Myocyte (in vitro differentiated cells): ENCODE results near the gene PROCA1. TPM values are rescaled to one million over a fixed set of nuclear protein-coding genes. Genes with fewer than 3 reads are reported as not detected.

Source experiments
- DNase-seq: peaks from one replicate; pipeline ENCODE4 v3.0.0-alpha.2; 2012; ENCODE audit warnings: low read depth
- polyA plus RNA-seq: library from polyadenylated mRNA; unstranded; fragments of >200 nt; gene quantifications from one replicate; pipeline ENCODE4 v1.2.1, GENCODE V29; 2012; ENCODE audit warnings: missing spikeins
- total RNA-seq: library from RNA; depleted of rRNA; stranded (reverse); fragments of >200 nt; gene quantifications from 2 replicates; pipeline ENCODE4 v1.2.3, GENCODE V29; 2014

Gene PROCA1
- 1.0 and 1.6 TPM in 2 replicates for total RNA-seq
- 1.6 TPM for polyA plus RNA-seq

DNA sequence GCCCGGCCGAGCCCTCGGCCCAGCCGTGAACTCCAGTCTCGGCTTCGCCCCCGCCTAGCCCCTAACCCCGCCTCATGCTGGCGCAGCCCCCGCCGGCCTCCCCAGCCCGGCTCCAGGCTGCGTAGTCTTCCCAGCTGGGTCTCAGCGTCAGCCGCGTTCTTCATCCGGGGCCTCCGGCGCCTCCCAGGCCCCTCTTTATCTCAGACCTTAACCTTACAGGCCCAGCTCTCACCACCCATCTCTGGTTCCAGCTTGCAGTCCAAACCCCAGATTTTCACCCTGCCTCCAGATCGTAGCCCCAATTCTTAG lies at the start of gene PROCA1:
PROCA1 (minus strand) TSS at position 166 of the 309 bp plus-strand sequence. CDS start 228 bp downstream, outside the sequence.
- DNase-seq: no peak

DNA sequence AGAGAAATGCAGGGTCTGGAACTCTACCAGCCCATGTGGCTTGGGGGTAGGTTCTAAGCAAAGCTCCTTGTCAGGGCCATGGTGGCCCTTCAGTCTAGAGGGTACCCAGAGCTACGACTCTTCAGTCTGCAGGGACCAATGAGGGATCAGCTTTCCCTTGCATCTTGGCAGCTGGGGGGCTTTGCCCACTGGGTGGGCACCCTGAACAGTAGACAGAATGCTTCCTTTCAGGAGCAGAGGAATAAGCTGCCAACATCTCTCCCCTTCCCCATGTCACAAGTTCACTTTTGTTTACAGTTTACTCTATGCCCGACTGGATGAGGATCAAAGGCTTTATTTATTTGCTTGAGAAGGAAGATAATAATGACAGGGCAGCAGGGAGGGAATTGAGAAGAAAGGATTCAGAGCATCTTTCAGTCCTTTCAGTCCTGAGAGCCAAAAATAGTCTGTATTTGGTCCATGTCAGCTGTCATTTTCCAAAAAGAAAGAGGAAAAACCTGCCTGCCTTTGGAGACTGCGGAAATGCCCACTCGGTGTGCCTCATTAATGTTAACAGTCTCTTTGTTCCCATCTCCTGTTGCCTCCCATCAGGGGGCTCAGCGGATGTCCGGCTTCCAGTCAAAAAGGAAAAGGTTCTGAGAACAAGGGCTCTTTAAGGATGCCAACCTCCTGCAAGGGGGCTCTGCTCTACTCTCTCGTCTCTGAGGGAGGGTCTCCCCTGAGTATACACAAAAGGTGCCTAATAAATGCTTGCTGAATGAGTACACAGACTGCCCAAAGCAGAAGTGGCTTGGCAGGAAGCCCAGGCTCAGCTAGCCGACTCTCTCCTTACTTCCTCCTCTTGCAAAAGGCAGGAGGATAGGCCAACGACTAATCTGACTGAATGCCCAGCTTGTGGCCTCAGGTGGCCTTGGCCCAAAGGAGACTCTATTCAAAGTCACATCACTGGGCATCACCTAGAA lies 49.2 kb upstream of the PROCA1 start:
- DNase-seq: no peak

DNA sequence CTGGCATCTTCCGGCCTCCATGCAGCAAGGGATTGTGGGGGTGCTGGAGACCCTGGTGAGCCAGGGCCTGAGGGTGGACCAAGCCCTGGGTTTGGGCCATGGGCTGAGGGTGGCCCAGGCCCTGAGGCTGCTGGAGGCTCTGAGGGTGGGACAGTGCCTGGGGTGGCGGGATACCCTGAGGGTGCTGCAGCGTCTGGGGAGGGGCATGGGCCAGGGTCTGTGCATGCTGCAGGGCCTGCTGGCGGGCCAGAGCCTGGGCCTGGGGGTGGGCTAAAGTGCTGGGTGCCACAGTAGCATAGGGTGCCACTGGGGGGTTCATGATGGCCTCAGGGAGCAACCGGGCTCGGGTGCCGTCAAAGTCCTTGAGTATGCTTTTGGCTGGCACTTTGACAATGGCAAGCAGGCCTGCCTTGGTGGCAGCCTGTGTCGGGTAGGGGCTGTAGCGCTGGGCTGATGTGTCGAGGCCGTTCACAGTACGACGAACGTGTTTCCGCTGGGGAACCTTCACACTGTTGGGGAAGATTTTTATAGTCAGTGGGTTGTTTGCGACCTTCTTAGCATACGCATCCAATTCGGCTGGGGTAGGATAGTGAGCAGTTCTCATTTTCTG lies 47.7 kb upstream of the PROCA1 start:
- DNase-seq: no peak

DNA sequence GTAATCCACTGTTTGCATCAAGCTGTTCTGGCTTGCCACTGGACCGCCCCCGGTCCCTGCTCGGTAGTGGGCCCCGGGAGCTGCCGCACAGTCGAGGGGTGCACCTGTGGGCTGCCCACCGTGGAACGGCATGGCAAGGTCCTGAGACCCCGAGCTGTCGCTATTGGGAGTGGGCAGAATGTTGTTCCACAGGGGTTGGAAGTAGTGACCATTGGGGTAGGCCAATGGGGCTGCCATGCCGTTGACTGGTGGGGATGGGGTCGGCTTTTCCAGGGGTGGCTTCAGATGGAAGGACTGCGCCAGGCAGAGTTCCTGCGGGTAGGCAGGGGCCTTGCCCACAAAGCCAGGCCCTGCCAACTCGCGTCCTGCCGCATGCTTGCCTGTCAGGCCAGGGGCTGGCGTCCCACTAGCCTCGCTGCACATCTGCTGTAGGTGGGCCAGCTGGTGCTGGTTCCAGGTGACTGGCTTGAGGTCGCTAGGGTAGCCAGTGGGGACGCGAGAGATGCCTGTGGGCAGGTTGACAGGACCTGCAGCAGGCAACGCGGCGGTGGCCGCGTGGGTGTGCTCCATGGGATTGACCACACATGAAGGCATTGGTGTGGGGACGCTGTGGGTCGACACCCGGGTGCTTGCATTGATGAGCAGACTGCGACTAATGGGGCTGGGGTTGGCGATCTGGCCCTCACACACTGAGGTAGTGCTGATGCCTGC lies 46.9 kb upstream of the PROCA1 start:
- no peak for DNase-seq

GRCh38 chr17:28756049-28756804 lies 44.5 kb upstream of the PROCA1 start:
- DNase-seq: no peak

DNA sequence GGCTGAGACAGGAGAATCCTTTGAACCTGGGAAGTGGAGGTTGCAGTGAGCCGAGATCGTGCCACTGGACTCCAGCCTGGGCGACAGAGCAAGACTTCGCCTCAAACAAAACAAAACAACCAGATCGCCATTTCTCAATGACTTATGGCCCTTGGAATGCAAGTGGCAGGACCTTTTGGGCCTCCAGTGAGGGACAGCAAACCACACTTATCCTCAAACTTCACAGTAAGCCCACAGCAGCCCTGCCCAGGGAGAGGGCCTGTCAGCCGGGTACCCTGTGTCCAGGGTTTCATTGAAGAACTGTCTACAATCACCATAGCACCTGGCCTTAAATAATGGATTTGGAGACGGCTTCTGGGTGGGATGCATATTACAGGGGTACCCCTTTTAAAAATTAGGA lies 43.8 kb upstream of the PROCA1 start:
- DNase-seq: peak; percentile 85

GRCh38 chr17:28751600-28752366 lies 40.1 kb upstream of the PROCA1 start:
- no peak for DNase-seq

GRCh38 chr17:28750178-28751047 lies 38.7 kb upstream of the PROCA1 start:
- peak; percentile 94 for DNase-seq

- DNase-seq: no peak
Measured at GRCh38 chr17:28749516-28750177, 38.0 kb upstream of the PROCA1 start.

- no peak for DNase-seq
Measured at GRCh38 chr17:28748852-28749515, 37.3 kb upstream of the PROCA1 start.

DNA sequence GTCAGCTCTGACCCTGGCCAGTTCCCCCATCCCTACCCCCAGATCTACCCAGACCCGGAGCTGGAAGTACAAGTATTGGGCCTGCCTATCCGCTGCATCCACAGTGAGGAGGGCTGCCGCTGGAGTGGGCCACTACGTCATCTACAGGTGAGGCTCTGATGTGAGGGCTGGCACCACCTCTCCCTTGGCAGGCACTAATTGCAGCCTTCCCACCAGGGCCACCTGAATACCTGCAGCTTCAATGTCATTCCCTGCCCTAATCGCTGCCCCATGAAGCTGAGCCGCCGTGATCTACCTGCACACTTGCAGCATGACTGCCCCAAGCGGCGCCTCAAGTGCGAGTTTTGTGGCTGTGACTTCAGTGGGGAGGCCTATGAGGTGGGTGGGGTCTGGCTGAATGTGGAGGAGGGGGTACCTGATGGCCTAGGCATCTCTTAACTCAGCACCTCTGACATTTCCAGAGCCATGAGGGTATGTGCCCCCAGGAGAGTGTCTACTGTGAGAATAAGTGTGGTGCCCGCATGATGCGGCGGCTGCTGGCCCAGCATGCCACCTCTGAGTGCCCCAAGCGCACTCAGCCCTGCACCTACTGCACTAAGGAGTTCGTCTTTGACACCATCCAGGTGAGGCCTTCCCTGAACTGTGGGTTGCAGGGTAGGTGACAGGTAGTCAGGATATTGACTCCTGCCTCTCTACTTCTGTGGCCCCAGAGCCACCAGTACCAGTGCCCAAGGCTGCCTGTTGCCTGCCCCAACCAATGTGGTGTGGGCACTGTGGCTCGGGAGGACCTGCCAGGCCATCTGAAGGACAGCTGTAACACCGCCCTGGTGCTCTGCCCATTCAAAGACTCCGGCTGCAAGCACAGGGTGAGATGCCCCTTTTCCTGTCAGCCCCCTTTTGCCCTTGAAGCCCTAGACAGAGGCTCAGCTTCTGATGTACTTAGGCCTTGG lies 36.4 kb upstream of the PROCA1 start:
- peak; percentile 56 for DNase-seq

GRCh38 chr17:28747051-28747691 lies 35.5 kb upstream of the PROCA1 start:
- peak; percentile 58 for DNase-seq

DNA sequence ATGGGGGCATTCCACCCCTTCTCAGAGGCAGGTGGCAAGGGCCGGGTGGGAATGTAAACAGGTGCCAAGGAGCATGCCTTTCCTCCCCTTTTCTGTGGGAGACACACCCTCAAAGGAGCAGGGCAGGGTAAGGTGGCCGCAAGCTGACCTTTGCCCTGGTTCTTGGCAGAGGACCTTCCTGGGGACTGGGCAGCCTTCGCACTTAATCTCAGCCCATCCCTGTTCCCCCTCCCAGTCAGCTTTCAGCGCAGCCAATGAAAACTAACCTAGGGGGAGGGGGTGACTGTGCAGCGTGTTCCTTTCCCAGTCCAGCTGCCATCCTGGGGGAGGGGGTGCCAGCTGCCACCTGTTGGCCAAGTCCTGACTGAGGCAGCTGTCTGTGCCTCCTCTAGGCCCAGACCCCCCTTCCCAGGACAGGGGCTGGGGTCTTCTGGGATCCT lies 34.9 kb upstream of the PROCA1 start:
- peak; percentile 99 for DNase-seq

DNA sequence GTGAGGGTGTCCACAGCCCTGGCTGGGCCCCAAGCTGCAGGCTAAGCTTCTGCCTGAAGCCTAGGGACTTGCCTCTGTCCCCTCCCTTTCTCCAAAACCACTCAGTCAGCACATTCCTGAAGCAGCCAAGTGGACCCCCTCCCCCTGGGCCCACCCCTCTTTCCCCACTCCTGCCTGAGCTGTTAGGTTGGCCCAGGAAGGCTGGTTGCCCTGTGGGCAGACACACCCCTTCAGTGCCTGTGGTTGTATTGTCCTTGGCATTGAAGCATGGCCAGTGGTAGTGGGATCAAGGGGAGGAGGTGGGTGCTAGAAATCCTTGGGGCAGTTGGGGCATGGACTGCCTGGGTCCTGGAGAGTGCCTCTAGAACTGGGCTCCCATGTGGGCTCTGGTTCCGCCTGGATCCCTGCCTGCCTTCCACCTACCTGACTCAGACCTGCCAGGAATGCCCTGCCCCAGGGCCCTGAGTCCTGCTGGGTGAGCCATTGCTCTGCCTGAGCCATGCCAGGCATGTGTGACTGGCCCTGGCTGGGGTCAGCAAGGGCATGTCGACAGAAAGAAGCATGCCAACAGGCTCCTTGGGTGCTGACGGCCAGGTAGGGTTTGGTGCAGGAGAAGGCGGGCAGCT lies 34.2 kb upstream of the PROCA1 start:
- DNase-seq: peak; percentile 91

GRCh38 chr17:28744972-28745785 lies 33.5 kb upstream of the PROCA1 start:
- no peak for DNase-seq
